HepG2 (cell line): ENCODE data around the gene TMEM214. TPM values are rescaled to one million over a fixed set of nuclear protein-coding genes. Genes with fewer than 3 reads are reported as not detected.

Experiments used
- ATAC-seq: fragments of 200-7000 bp; cut with Tn5 transposase; 3 replicates; pipeline ENCODE4 v1.9.1; 2020; ENCODE audit warnings: mild to moderate bottlenecking, moderate library complexity
- Bru-seq: library from RNA; stranded (reverse); fragments of 400-500 nt; gene quantifications from one replicate; lab custom pipeline; 2021; lab: Mats Ljungman, UMichigan
- BruChase-seq, 2 experiments: library from RNA; stranded (reverse); fragments of 400-500 nt; gene quantifications; one replicate each; lab custom pipeline; 2021; lab: Mats Ljungman, UMichigan
- BruUV-seq: library from RNA; stranded (reverse); fragments of 400-500 nt; replicated peaks from 2 replicates; lab custom pipeline; 2021; lab: Mats Ljungman, UMichigan
- CTCF ChIA-PET: fragments of 300-600 bp; formaldehyde crosslinking; extraction: SDS; loops from one replicate; lab custom pipeline; 2021; ENCODE audit warnings: low total read pairs, inconsistent platforms, low intra/inter-chr PET ratio; lab: Yijun Ruan, JAX
- POLR2A ChIA-PET: fragments of 350-600 bp; sonication (Branson Sonifier 250); formaldehyde crosslinking; loops from one replicate; lab custom pipeline; 2020; ENCODE audit warnings: antibody characterized with exemption, inconsistent platforms; lab: Yijun Ruan, JAX
- DNase-seq: peaks from one replicate; pipeline ENCODE4 v3.0.0-alpha.2; 2015; ENCODE audit warnings: low spot score
- FAIRE-seq: peaks from 3 replicates; lab custom pipeline; 2011; peaks lifted over from hg19 to GRCh38; lab: Jason Lieb, UNC
- H2AFZ ChIP-seq: one replicate; pipeline ENCODE4 v1.6.1; 2011; ENCODE audit warnings: low read length, inconsistent platforms
- H3K27ac ChIP-seq: fragments of 300-600 bp; 3 replicates; pipeline ENCODE4 v1.8.0; 2011; ENCODE audit warnings: mixed run types, mild to moderate bottlenecking, mixed read lengths, low read length, inconsistent platforms; ENCODE audit not compliant: insufficient read depth; ENCODE audit errors: extremely low read length
- H3K27me3 ChIP-seq, 2 experiments: fragments of 200-600 bp in 1 of 2; 2 replicates in 1 of 2; 3 replicates in 1 of 2; pipeline versions ENCODE4 v1.6.0 to v1.8.0; 2011; ENCODE audit warnings: low read length in 2 of 2, mild to moderate bottlenecking in 2 of 2, moderate library complexity in 2 of 2, inconsistent platforms in 1 of 2; ENCODE audit not compliant: insufficient read depth in 2 of 2, control insufficient read depth in 1 of 2
- H3K36me3 ChIP-seq, 2 experiments: fragments of 200-600 bp in 1 of 2; replicated peaks in 1 of 2; 2 replicates in 1 of 2; 3 replicates in 1 of 2; pipeline versions ENCODE4 v1.5.1 to v1.8.0; 2011; ENCODE audit warnings: low read length in 2 of 2, inconsistent platforms in 1 of 2; ENCODE audit not compliant: insufficient read depth in 2 of 2, control insufficient read depth in 1 of 2
- H3K4me1 ChIP-seq: 2 replicates; pipeline ENCODE4 v1.5.1; 2012; ENCODE audit warnings: low read length, inconsistent platforms; ENCODE audit not compliant: insufficient read depth
- H3K4me2 ChIP-seq: 2 replicates; pipeline ENCODE4 v1.6.0; 2011; ENCODE audit warnings: low read depth, low read length, inconsistent platforms
- H3K4me3 ChIP-seq, 3 experiments: fragments of 200-600 bp in 1 of 3; sonication (generic), shearing (Covaris generic) in 1 of 3; replicated peaks in 1 of 3; 2 replicates each; pipeline ENCODE4 v1.5.1; 2011 to 2016; ENCODE audit warnings: low read length in 3 of 3, inconsistent platforms in 2 of 3, low read depth in 2 of 3, mild to moderate bottlenecking in 2 of 3, control low read depth in 1 of 3, mixed read lengths in 1 of 3; ENCODE audit not compliant: insufficient read depth in 1 of 3
- H3K79me2 ChIP-seq: one replicate; pipeline ENCODE4 v1.6.1; 2011; ENCODE audit warnings: low read length, inconsistent platforms; ENCODE audit not compliant: insufficient read depth
- H3K9ac ChIP-seq: 2 replicates; pipeline ENCODE4 v1.6.0; 2011; ENCODE audit warnings: mild to moderate bottlenecking, low read depth, low read length, inconsistent platforms; ENCODE audit not compliant: insufficient read depth
- H3K9me3 ChIP-seq: 2 replicates; pipeline ENCODE4 v1.5.1; 2012; ENCODE audit warnings: mild to moderate bottlenecking, low read length
- H4K20me1 ChIP-seq: 2 replicates; pipeline ENCODE4 v1.6.0; 2011; ENCODE audit warnings: inconsistent platforms, mild to moderate bottlenecking, low read length, moderate library complexity; ENCODE audit not compliant: insufficient read depth
- ETS1 ChIP-seq: sonication (generic); formaldehyde crosslinking; IDR thresholded peaks from 2 replicates; pipeline ENCODE4 v1.4.0; 2020; ENCODE audit warnings: missing genetic modification reagents
- NFRKB ChIP-seq: fragments of 450-650 bp; IDR thresholded peaks from 2 replicates; pipeline ENCODE4 v1.6.1; 2017
- NFYC ChIP-seq: IDR thresholded peaks from 2 replicates; pipeline ENCODE4 v1.6.1; 2016; ENCODE audit warnings: missing genetic modification reagents, missing compliant biosample characterization
- NONO ChIP-seq, 2 experiments: fragments of 450-650 bp in 1 of 2; sonication (generic) in 1 of 2; formaldehyde crosslinking in 1 of 2; IDR thresholded peaks in 1 of 2; conservative IDR thresholded peaks in 1 of 2; 2 replicates each; pipeline versions ENCODE4 v1.6.1 to v1.8.0; 2017 to 2022; ENCODE audit warnings: mild to moderate bottlenecking in 1 of 2, missing genetic modification reagents in 1 of 2, moderate library complexity in 1 of 2
- THAP9 ChIP-seq: sonication (generic); formaldehyde crosslinking; IDR thresholded peaks from 2 replicates; pipeline ENCODE4; 2020; ENCODE audit warnings: missing genetic modification reagents, mild to moderate bottlenecking, borderline replicate concordance
- ZBTB33 ChIP-seq: sonication (generic); formaldehyde crosslinking; IDR thresholded peaks from 2 replicates; pipeline ENCODE4 v1.4.0; 2020; ENCODE audit warnings: missing genetic modification reagents
- ZBTB7A ChIP-seq: sonication (generic); formaldehyde crosslinking; IDR thresholded peaks from 2 replicates; pipeline ENCODE4 v1.8.0; 2022; ENCODE audit warnings: mild to moderate bottlenecking, missing genetic modification reagents
- ZNF230 ChIP-seq: sonication (generic); formaldehyde crosslinking; IDR thresholded peaks from 2 replicates; pipeline ENCODE4 v1.4.0; 2020; ENCODE audit warnings: mild to moderate bottlenecking, missing genetic modification reagents
- ZSCAN22 ChIP-seq: sonication (generic); formaldehyde crosslinking; IDR thresholded peaks from 2 replicates; pipeline ENCODE4 v1.4.0; 2020; ENCODE audit warnings: mild to moderate bottlenecking, missing genetic modification reagents
- WGBS: methylation state at CpG from one replicate; pipeline ENCODE4 v1.1.6; 2017; ENCODE audit warnings: low lambda C conversion rate; 5-methylcytosine and 5-hydroxymethylcytosine counted together
- in situ Hi-C: cut with HindIII; loops from 2 replicates; pipeline ENCODE4 v1.10.0; 2017; ENCODE audit warnings: low pct_unique_long_range_greater_than_20kb; ENCODE audit not compliant: extremely low pct_ligation_motif_present
- intact Hi-C: fragments of 100-400 bp; cut with micrococcal nuclease; formaldehyde crosslinking; loops from one replicate; pipeline ENCODE4 v1.10.0; 2022; ENCODE audit not compliant: unreplicated experiment
- long read RNA-seq, 2 experiments: library from RNA in 1 of 2; library from polyadenylated mRNA in 1 of 2; stranded (forward) in 1 of 2; unstranded in 1 of 2; transcript quantifications; one replicate each; pipeline ENCODE4 v2.0.0, GENCODE V29; 2019 to 2022
- polyA minus RNA-seq, 3 experiments: library from RNA; depleted of rRNA, polyadenylated mRNA; stranded (reverse); fragments of >200 nt; gene quantifications; 2 replicates each; pipeline ENCODE4 v1.2.3, GENCODE V29; 2011; ENCODE audit warnings: low replicate concordance in 1 of 3
- polyA plus RNA-seq, 8 experiments: library from polyadenylated mRNA; depleted of rRNA in 3 of 8; stranded (reverse) in 7 of 8; unstranded in 1 of 8; fragments of >200 nt; fragmentation: Illumina TruSeq in 4 of 8; extraction: Trizol in 4 of 8; gene quantifications; 2 replicates each; pipeline versions ENCODE4 v1.2.1 to v1.2.3, GENCODE V29; 2011 to 2016; ENCODE audit warnings: low read depth in 4 of 8, missing spikeins in 1 of 8, mixed read lengths in 1 of 8; ENCODE audit not compliant: insufficient read depth in 1 of 8
- total RNA-seq, 5 experiments: library from RNA; depleted of rRNA; stranded (reverse); fragments of >200 nt; fragmentation: Illumina TruSeq; extraction: Trizol; gene quantifications; 2 replicates each; pipeline ENCODE4 v1.2.3, GENCODE V29; 2016; ENCODE audit warnings: low read depth in 1 of 5

Gene TMEM214
- total RNA-seq (2016; rRNA removed; fragmentation: Illumina TruSeq; extraction: Trizol) (28.0 and 58.3 TPM in 2 replicates), polyA plus RNA-seq (2011; rRNA removed) (132 and 137 TPM in 2 replicates), polyA minus RNA-seq (2011; rRNA and poly(A)+ RNA removed; ENCODE audit: low replicate concordance) (248 and 683 TPM in 2 replicates), Bru-seq, nascent RNA (percentile 94 among the genes with signal in this experiment), BruChase-seq, experiment 1, labeled RNA remaining after a 6-hour chase (percentile 96 among the genes with signal in this experiment), BruChase-seq, experiment 2, labeled RNA remaining after a 2-hour chase (percentile 96 among the genes with signal in this experiment)
- total RNA-seq (2016; cell fraction: cytosol; rRNA removed; fragmentation: Illumina TruSeq; extraction: Trizol; ENCODE audit: low read depth): 13.7 and 15.2 TPM in 2 replicates
- total RNA-seq (2016; cell fraction: insoluble cytoplasmic fraction; rRNA removed; fragmentation: Illumina TruSeq; extraction: Trizol): 22.8 and 61.4 TPM in 2 replicates
- 24.2 and 24.6 TPM in 2 replicates for total RNA-seq (2016; cell fraction: membrane; rRNA removed; fragmentation: Illumina TruSeq; extraction: Trizol)
- total RNA-seq (2016; cell fraction: nucleus; rRNA removed; fragmentation: Illumina TruSeq; extraction: Trizol): 65.4 and 81.2 TPM in 2 replicates
- polyA plus RNA-seq (2011; cell fraction: cytosol; rRNA removed): 96.3 and 120 TPM in 2 replicates
- polyA plus RNA-seq (2011; cell fraction: nucleus; rRNA removed): 355 and 421 TPM in 2 replicates
- polyA plus RNA-seq (2012): 76.8 and 81.7 TPM in 2 replicates
- polyA plus RNA-seq (2016; cell fraction: cytosol; fragmentation: Illumina TruSeq; extraction: Trizol; ENCODE audit: low read depth): 15.5 and 16.9 TPM in 2 replicates
- 43.0 and 58.5 TPM in 2 replicates for polyA plus RNA-seq (2016; cell fraction: insoluble cytoplasmic fraction; fragmentation: Illumina TruSeq; extraction: Trizol; ENCODE audit: low read depth)
- 30.0 and 37.0 TPM in 2 replicates for polyA plus RNA-seq (2016; cell fraction: membrane; fragmentation: Illumina TruSeq; extraction: Trizol; ENCODE audit: low read depth)
- 188 and 192 TPM in 2 replicates for polyA plus RNA-seq (2016; cell fraction: nucleus; fragmentation: Illumina TruSeq; extraction: Trizol; ENCODE audit: insufficient read depth, low read depth)
- 150 and 151 TPM in 2 replicates for polyA minus RNA-seq (2011; cell fraction: cytosol; rRNA and poly(A)+ RNA removed)
- polyA minus RNA-seq (2011; cell fraction: nucleus; rRNA and poly(A)+ RNA removed): 219 and 243 TPM in 2 replicates
- long read RNA-seq, experiment 1, transcript TMEM214-201 (17 exons, 2,990 nt): major isoform, 39 of 74 reads
- long read RNA-seq, experiment 1, partial matches to known transcripts: 9 of 74 reads
- long read RNA-seq, experiment 1, other reads (novel, unspliced or antisense): 19 of 74 reads
- long read RNA-seq, experiment 2, transcript TMEM214-210 (2 exons, 900 nt): major isoform, 10 of 292 reads
- long read RNA-seq, experiment 2, transcript TMEM214-208 (3 exons, 1,967 nt): minor isoform, 5 of 292 reads
- long read RNA-seq, experiment 2, partial matches to known transcripts: 107 of 292 reads
- long read RNA-seq, experiment 2, other reads (novel, unspliced or antisense): 170 of 292 reads

GRCh38 chr2:27032495-27033252 lies at the start of gene TMEM214:
TMEM214 (plus strand) TSS chr2:27032965; CDS start chr2:27033016, 51 bp downstream.
- Histone ChIP-seq H3K36me3 (peaks cover 26 to 36% of the 10 kb centered on the region in 2 experiments), H3K79me2 (peaks cover 49% of the 10 kb centered on the region), H4K20me1 (no peaks in the 10 kb centered on the region; the same call in 1 of the 2 replicates), H3K4me1 (peaks cover 59% of the 10 kb centered on the region), H3K27ac (peak within 1 kb of the TSS; percentile 72), H3K9ac (peak within 1 kb of the TSS; percentile 97), H3K27me3 (no peaks in the 10 kb centered on the region; a peak in 1 of 5 replicates), H3K9me3 (no peaks in the 10 kb centered on the region), H2AFZ (peak within 1 kb of the TSS; percentile 77), H3K4me2 (peak within 1 kb of the TSS; percentile 93), H3K4me3 (peak within 1 kb of the TSS; percentile 82 to 97 (median 97))
- ChIA-PET CTCF (no interaction called here), POLR2A (interaction anchor here (0.6 to 4.8 kb wide), 11 partner anchors 13 to 61 kb away, joined by 3 to 59 read pairs (median 4); partner anchors contain the start of genes AGBL5 and OST4)
- BruUV-seq: no TSS peak
- in situ Hi-C loops: no loop called here
- ATAC-seq (peak; percentile 97), DNase-seq (peak; percentile 85), FAIRE-seq (no peak)
- intact Hi-C loops: loop anchor here (1.0 to 10.0 kb wide), 2 partner anchors 18 to 52 kb away; partner anchors contain the start of gene KHK
- 1% methylated on average over 56 of the region's 76 CpGs for WGBS
- TF ChIP-seq ETS1: no peak
- peak; percentile 39; the same call in 1 of the 2 replicates for TF ChIP-seq ZSCAN22 (CRISPR knock-in tag)
- TF ChIP-seq ZBTB33 (CRISPR knock-in tag): no peak
- peak; percentile 80 for TF ChIP-seq ZNF230
- no peak; the same call in 1 of the 2 replicates for TF ChIP-seq THAP9 (CRISPR knock-in tag)
- peak; percentile 44; the same call in 1 of the 2 replicates for TF ChIP-seq NFYC (CRISPR knock-in tag)
- no peak for TF ChIP-seq NONO (IDR thresholded peaks at IDR 0.05)
- peak; percentile 19; the same call in 1 of the 2 replicates for TF ChIP-seq NONO (CRISPR knock-in tag; conservative IDR thresholded peaks at IDR 0.05)
- TF ChIP-seq NFRKB: no peak
- peak; percentile 41 for TF ChIP-seq ZBTB7A
